Chondrocyte (in vitro differentiated cells): ENCODE measurements around the gene SLC39A9. TPM values are rescaled to one million over a fixed set of nuclear protein-coding genes. Genes with fewer than 3 reads are reported as not detected.

Experiments used
- DNase-seq: peaks from one replicate; pipeline ENCODE4 v3.0.0; 2021; ENCODE audit warnings: mixed read lengths, low spot score
- H3K27ac Mint-ChIP-seq: one replicate; pipeline ENCODE4 v1.8.0; 2021; ENCODE audit warnings: mild to moderate bottlenecking, moderate library complexity, mixed read lengths; ENCODE audit not compliant: unreplicated experiment
- H3K27me3 Mint-ChIP-seq: 2 replicates; pipeline ENCODE4 v1.8.0; 2021; ENCODE audit warnings: low read depth, mixed read lengths
- H3K36me3 Mint-ChIP-seq: 2 replicates; pipeline ENCODE4 v1.8.0; 2021; ENCODE audit warnings: low read depth, mixed read lengths
- H3K4me1 Mint-ChIP-seq: 2 replicates; pipeline ENCODE4 v1.8.0; 2021; ENCODE audit warnings: low read depth, mild to moderate bottlenecking, mixed read lengths
- H3K4me3 Mint-ChIP-seq: one replicate; pipeline ENCODE4 v1.8.0; 2021; ENCODE audit warnings: mild to moderate bottlenecking, moderate library complexity, mixed read lengths; ENCODE audit not compliant: unreplicated experiment
- H3K9me3 Mint-ChIP-seq: 2 replicates; pipeline ENCODE4 v1.8.0; 2021; ENCODE audit warnings: low read depth, mixed read lengths
- CTCF ChIP-seq: fragments of 200-600 bp; sonication (generic); IDR thresholded peaks from 2 replicates; pipeline ENCODE4 v1.5.0; 2021; ENCODE audit warnings: antibody characterized with exemption, mild to moderate bottlenecking, moderate library complexity
- total RNA-seq: library from RNA; stranded (reverse); gene quantifications from 3 replicates; pipeline ENCODE4 v1.2.1, GENCODE V29; 2021

The SLC39A9 gene
- total RNA-seq, 1 donor from 2014 or later, result 78.9 TPM

DNA sequence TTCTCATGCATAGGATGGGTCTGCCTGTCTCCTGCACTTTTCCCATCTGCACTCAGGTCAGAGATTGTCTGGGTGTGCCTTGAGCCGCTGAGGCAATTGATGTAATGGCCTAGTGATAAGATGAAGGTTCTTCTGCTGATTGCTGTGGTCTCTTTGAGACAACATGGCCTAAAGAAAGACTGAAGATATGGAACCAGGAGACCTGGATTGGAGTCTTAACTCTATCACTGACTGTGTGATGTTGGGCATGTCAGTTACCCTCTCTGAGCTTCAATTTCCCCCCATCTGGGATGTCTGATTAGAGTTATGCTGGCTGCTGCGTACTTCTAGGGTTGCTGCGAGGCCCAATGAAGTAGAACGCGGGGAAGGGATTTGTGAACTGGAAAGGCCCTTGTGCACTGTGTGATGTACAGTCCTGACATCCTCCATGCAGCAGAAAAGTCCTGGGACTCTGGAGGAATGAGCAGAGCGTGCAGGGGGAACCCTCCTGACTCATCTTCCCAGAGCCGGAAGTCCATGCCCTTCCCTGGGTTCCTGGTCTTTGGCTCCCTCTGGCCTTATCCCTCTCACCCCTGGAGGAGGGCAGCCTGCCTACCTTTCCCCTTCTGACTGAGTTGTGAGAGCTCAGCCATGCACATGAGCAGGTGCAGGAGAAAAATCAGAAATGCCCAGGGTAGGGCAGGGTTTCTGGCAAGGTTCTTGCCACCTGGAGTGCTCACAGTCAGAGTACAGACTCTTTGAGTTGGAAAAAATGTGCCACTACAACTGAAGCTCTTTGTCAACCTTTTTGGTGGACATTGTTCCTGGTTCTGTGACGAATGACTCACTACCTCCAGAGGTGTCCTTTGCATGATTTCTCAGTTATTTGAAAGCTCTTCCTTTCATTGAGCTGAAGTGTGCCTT is 107.1 kb downstream of the SLC39A9 start:
- Mint-ChIP-seq H3K4me3 (no peak overlapping the region), H3K27me3 (peaks cover 11% of the 10 kb centered on the region), H3K27ac (no peak overlapping the region), H3K4me1 (peaks cover 14% of the 10 kb centered on the region), H3K9me3 (no peaks in the 10 kb centered on the region), H3K36me3 (no peaks in the 10 kb centered on the region)
- TF ChIP-seq CTCF, result no peak
- no peak for DNase-seq

DNA sequence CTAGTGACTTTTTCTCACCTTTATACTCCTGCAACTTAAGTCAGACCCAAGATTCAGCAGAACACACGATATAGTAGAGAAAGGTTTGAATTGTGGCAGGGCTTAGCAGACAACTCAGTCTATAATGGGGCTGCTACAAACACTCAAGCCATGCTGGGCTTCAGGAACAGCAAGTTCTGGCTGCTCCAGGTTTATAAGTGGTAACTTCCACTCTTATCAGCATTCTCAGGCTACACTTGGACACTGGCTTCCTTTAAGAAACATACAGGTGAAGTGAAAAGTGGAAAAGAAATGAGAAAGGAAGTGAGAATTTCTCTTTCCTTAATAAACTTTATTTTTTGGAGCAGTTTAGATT is 107.7 kb downstream of the SLC39A9 start:
- no peak for DNase-seq
- Mint-ChIP-seq H3K36me3 (no peaks in the 10 kb centered on the region), H3K4me1 (peaks cover 11% of the 10 kb centered on the region), H3K4me3 (no peak overlapping the region), H3K27me3 (peaks cover 17% of the 10 kb centered on the region), H3K9me3 (no peaks in the 10 kb centered on the region), H3K27ac (no peak overlapping the region)
- no peak for TF ChIP-seq CTCF

Other genes starting within 250 kb of the SLC39A9 start
- 48.1 to 56.9 TPM (median 48.3 TPM) in 3 replicates for gene DCAF5, start 245.6 kb upstream of the SLC39A9 start, total RNA-seq
- gene EXD2, start 207.2 kb upstream of the SLC39A9 start, total RNA-seq, result 25.3 to 28.3 TPM (median 27.0 TPM) in 3 replicates
- gene GALNT16, start 138.5 kb upstream of the SLC39A9 start, total RNA-seq, result 28.1 to 36.7 TPM (median 34.4 TPM) in 3 replicates
- gene ERH, start 393 bp upstream of the SLC39A9 start, total RNA-seq, result 140 to 205 TPM (median 158 TPM) in 3 replicates
- gene PLEKHD1, start 86.0 kb downstream of the SLC39A9 start, total RNA-seq, result 0.08 to 0.15 TPM (median 0.10 TPM) in 3 replicates
- not detected in 3 replicates for gene CCDC177, start 176.2 kb downstream of the SLC39A9 start, total RNA-seq
- 49.1 to 51.6 TPM (median 49.3 TPM) in 3 replicates for gene SUSD6, start 212.9 kb downstream of the SLC39A9 start, total RNA-seq